Measurements from ENCODE around the gene PTPRO. TPM values are rescaled to one million over a fixed set of nuclear protein-coding genes. Genes with fewer than 3 reads are reported as not detected.

PTPRO gene
- polyA plus RNA-seq, 2 of the 4 experiments (the other 2 are of a cell fraction): 0.04 TPM; not detected in 1

- DNase-seq (ENCODE audit: low read depth in 1 of 2, low spot score in 1 of 2) (no peak), ATAC-seq (no peak), FAIRE-seq (peak; percentile 73)
- POLR2A ChIA-PET: no interaction called here
- H3K4me2 ChIP-seq: no peak overlapping the region; the same call in 2 of the 3 replicates
- TF ChIP-seq USF2 (IDR thresholded peaks at IDR 0.05) (no peak), FOSL2 (IDR thresholded peaks at IDR 0.05) (no peak), FOSL2 (CRISPR knock-in tag; IDR thresholded peaks at IDR 0.05) (no peak), EHMT2 (IDR thresholded peaks at IDR 0.05; ENCODE audit: low read depth) (no peak), MYC (IDR thresholded peaks at IDR 0.05; ENCODE audit: borderline replicate concordance, low read length) (no peak), HEYL (CRISPR knock-in tag; IDR thresholded peaks at IDR 0.05) (no peak), FOSB (CRISPR knock-in tag; IDR thresholded peaks at IDR 0.05) (no peak), SREBF2 (IDR thresholded peaks at IDR 0.05) (no peak), MAFK (IDR thresholded peaks at IDR 0.05; ENCODE audit: partially characterized antibody) (no peak), EP300 (IDR thresholded peaks at IDR 0.05) (no peak), HOXA7 (CRISPR knock-in tag; IDR thresholded peaks at IDR 0.05) (no peak), FOXS1 (CRISPR knock-in tag; IDR thresholded peaks at IDR 0.05) (no peak), HDAC2 (IDR thresholded peaks at IDR 0.05) (no peak), CHD4 (IDR thresholded peaks at IDR 0.05; ENCODE audit: borderline replicate concordance) (no peak), HOXB5 (CRISPR knock-in tag; IDR thresholded peaks at IDR 0.05) (no peak), REST (IDR thresholded peaks at IDR 0.05) (no peak), SMC3 (IDR thresholded peaks at IDR 0.05) (no peak)
- H3K4me1 ChIP-seq: peaks cover 78% of the 10 kb centered on the region
- WGBS (ENCODE audit: missing lambda C conversion rate): 75% methylated on average over 1 of the region's 1 CpG
- CTCF ChIA-PET: interaction anchor here (1.2 kb wide), 1 partner anchor 139 kb away, joined by 3 read pairs; no protein-coding TSS in a partner anchor
- H3K9me3 ChIP-seq: no peaks in the 10 kb centered on the region
- peak overlapping the region in 1 of 2 experiments; percentile 39; a peak in 2 of 6 replicates for H3K27ac ChIP-seq
- H3K4me3 ChIP-seq: no peak overlapping the region
Observed at GRCh38 chr12:15633201-15633600, 310.9 kb downstream of the PTPRO start.

DNA sequence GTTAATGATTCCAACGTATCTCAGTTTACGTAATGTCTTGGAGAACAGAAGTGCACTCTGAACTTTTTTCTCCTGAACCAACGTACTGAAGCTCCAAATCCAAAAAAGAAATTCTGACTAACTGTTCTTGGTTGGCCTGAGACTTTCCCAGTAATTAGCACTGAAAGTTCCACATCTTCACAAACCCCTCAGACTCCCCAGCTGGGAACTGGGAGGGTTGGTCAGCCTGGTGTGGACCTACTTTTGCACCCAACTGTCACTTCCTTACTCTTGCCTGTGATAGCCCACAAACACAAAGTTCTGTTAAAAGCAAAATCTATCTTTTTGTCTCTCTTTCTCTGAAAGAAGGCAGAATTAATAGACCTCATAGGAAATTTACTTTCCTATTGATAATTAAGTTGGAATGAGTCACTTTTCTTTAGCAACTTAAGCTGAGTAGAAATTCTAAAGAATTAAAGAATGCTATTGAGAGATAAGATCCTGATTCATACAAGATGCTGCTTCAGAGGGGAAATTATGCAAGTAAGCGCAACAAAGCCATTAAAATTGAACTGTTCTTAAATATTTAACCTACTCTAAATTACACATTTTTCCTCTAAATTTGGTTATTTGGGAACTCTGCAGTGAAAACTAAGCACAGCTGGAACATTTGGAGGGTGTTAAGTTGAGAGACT is 311.8 kb downstream of the PTPRO start:
- no peak for TF ChIP-seq RFX5 (IDR thresholded peaks at IDR 0.05)
- TF ChIP-seq BCL3 (IDR thresholded peaks at IDR 0.05): no peak
- no peak for TF ChIP-seq HOXA7 (CRISPR knock-in tag; IDR thresholded peaks at IDR 0.05)
- TF ChIP-seq ZFP36 (IDR thresholded peaks at IDR 0.05; ENCODE audit: borderline replicate concordance, partially characterized antibody): no peak
- TF ChIP-seq KDM5A (IDR thresholded peaks at IDR 0.05): no peak
- no peak for TF ChIP-seq SMC3 (IDR thresholded peaks at IDR 0.05)
- TF ChIP-seq, protein P1, sequence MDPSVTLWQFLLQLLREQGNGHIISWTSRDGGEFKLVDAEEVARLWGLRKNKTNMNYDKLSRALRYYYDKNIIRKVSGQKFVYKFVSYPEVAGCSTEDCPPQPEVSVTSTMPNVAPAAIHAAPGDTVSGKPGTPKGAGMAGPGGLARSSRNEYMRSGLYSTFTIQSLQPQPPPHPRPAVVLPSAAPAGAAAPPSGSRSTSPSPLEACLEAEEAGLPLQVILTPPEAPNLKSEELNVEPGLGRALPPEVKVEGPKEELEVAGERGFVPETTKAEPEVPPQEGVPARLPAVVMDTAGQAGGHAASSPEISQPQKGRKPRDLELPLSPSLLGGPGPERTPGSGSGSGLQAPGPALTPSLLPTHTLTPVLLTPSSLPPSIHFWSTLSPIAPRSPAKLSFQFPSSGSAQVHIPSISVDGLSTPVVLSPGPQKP (IDR thresholded peaks at IDR 0.05; ENCODE audit: low read depth, low read length): no peak
- no peak for TF ChIP-seq CHD4 (IDR thresholded peaks at IDR 0.05; ENCODE audit: borderline replicate concordance)
- TF ChIP-seq MYC (IDR thresholded peaks at IDR 0.05; ENCODE audit: borderline replicate concordance, low read length): no peak
- TF ChIP-seq EP300 (IDR thresholded peaks at IDR 0.05): no peak
- TF ChIP-seq ZNF302 (CRISPR knock-in tag; IDR thresholded peaks at IDR 0.05): no peak
- TF ChIP-seq JUN (IDR thresholded peaks at IDR 0.05): no peak
- TF ChIP-seq, protein P2, sequence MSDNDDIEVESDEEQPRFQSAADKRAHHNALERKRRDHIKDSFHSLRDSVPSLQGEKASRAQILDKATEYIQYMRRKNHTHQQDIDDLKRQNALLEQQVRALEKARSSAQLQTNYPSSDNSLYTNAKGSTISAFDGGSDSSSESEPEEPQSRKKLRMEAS (IDR thresholded peaks at IDR 0.05): no peak
- no peak for TF ChIP-seq MAFK (IDR thresholded peaks at IDR 0.05; ENCODE audit: partially characterized antibody)
- no peak for TF ChIP-seq FOXS1 (CRISPR knock-in tag; IDR thresholded peaks at IDR 0.05)
- TF ChIP-seq, protein P3, sequence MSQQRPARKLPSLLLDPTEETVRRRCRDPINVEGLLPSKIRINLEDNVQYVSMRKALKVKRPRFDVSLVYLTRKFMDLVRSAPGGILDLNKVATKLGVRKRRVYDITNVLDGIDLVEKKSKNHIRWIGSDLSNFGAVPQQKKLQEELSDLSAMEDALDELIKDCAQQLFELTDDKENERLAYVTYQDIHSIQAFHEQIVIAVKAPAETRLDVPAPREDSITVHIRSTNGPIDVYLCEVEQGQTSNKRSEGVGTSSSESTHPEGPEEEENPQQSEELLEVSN (IDR thresholded peaks at IDR 0.05; ENCODE audit: borderline replicate concordance, low read depth): no peak
- no peak overlapping the region; the same call in 2 of the 3 replicates for H3K4me2 ChIP-seq

More for the DNA sequence above, 311.8 kb downstream of the PTPRO start:
- Histone ChIP-seq H3K9me3 (no peaks in the 10 kb centered on the region), H3K27ac (peak overlapping the region; percentile 39 to 40; a peak in 4 of 6 replicates), H3K4me1 (peaks cover 75% of the 10 kb centered on the region), H3K4me3 (no peak overlapping the region)
- WGBS (ENCODE audit: missing lambda C conversion rate): 85% methylated on average over 4 of the region's 4 CpGs
- FAIRE-seq (peak; percentile 13), ATAC-seq (no peak), DNase-seq (ENCODE audit: low read depth in 1 of 2, low spot score in 1 of 2) (no peak)
- ChIA-PET POLR2A (no interaction called here), CTCF (interaction anchor here (0.8 to 1.4 kb wide), 4 partner anchors 44 to 138 kb away, joined by 3 read pairs; no protein-coding TSS in a partner anchor)

All from A549 (cell line).